ENCODE data around the gene TMPRSS13.

- TF ChIP-seq, protein P1, sequence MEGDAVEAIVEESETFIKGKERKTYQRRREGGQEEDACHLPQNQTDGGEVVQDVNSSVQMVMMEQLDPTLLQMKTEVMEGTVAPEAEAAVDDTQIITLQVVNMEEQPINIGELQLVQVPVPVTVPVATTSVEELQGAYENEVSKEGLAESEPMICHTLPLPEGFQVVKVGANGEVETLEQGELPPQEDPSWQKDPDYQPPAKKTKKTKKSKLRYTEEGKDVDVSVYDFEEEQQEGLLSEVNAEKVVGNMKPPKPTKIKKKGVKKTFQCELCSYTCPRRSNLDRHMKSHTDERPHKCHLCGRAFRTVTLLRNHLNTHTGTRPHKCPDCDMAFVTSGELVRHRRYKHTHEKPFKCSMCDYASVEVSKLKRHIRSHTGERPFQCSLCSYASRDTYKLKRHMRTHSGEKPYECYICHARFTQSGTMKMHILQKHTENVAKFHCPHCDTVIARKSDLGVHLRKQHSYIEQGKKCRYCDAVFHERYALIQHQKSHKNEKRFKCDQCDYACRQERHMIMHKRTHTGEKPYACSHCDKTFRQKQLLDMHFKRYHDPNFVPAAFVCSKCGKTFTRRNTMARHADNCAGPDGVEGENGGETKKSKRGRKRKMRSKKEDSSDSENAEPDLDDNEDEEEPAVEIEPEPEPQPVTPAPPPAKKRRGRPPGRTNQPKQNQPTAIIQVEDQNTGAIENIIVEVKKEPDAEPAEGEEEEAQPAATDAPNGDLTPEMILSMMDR (IDR thresholded peaks at IDR 0.05; ENCODE audit: poor library complexity, severe bottlenecking): no peak
- no peak for TF ChIP-seq SMC3 (conservative IDR thresholded peaks at IDR 0.05; ENCODE audit: poor library complexity)
- no peak for TF ChIP-seq EP300 (conservative IDR thresholded peaks at IDR 0.05; ENCODE audit: poor library complexity, severe bottlenecking)
- TF ChIP-seq POLR2AphosphoS5 (IDR thresholded peaks at IDR 0.05): no peak
- TF ChIP-seq RAD21 (conservative IDR thresholded peaks at IDR 0.05): no peak
- TF ChIP-seq, protein P2, sequence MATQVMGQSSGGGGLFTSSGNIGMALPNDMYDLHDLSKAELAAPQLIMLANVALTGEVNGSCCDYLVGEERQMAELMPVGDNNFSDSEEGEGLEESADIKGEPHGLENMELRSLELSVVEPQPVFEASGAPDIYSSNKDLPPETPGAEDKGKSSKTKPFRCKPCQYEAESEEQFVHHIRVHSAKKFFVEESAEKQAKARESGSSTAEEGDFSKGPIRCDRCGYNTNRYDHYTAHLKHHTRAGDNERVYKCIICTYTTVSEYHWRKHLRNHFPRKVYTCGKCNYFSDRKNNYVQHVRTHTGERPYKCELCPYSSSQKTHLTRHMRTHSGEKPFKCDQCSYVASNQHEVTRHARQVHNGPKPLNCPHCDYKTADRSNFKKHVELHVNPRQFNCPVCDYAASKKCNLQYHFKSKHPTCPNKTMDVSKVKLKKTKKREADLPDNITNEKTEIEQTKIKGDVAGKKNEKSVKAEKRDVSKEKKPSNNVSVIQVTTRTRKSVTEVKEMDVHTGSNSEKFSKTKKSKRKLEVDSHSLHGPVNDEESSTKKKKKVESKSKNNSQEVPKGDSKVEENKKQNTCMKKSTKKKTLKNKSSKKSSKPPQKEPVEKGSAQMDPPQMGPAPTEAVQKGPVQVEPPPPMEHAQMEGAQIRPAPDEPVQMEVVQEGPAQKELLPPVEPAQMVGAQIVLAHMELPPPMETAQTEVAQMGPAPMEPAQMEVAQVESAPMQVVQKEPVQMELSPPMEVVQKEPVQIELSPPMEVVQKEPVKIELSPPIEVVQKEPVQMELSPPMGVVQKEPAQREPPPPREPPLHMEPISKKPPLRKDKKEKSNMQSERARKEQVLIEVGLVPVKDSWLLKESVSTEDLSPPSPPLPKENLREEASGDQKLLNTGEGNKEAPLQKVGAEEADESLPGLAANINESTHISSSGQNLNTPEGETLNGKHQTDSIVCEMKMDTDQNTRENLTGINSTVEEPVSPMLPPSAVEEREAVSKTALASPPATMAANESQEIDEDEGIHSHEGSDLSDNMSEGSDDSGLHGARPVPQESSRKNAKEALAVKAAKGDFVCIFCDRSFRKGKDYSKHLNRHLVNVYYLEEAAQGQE (IDR thresholded peaks at IDR 0.05; ENCODE audit: borderline replicate concordance): no peak
These were observed 29.7 kb upstream of the TMPRSS13 start for GRCh38 chr11:117958949-117959348.

Data from neural cell (in vitro differentiated cells).